Measurements from ENCODE around the gene CD8B.
A peak's percentile ranks its signal among the peaks of the same experiment; 100 is the strongest.

The CD8B gene

GRCh38 chr2:86815611-86816010, 46.1 kb downstream of the CD8B start:
- no peak for DNase-seq (ENCODE audit: low read depth)
- H3K4me3 ChIP-seq (ENCODE audit: low read depth, low read length): no peak overlapping the region
- TF ChIP-seq CTCF (IDR thresholded peaks at IDR 0.05; ENCODE audit: insufficient read depth, low read depth, low read length, missing control alignments): no peak

- H3K4me3 ChIP-seq (ENCODE audit: low read depth, low read length): no peak overlapping the region
- no peak for TF ChIP-seq CTCF (IDR thresholded peaks at IDR 0.05; ENCODE audit: insufficient read depth, low read depth, low read length, missing control alignments)
- DNase-seq (ENCODE audit: low read depth): no peak
These were observed 52.1 kb downstream of the CD8B start for GRCh38 chr2:86809481-86810121.

GRCh38 chr2:86808315-86809161, 53.1 kb downstream of the CD8B start:
- DNase-seq (ENCODE audit: low read depth): peak; percentile 90
- no peak overlapping the region; the same call in 1 of the 2 replicates for H3K4me3 ChIP-seq (ENCODE audit: low read depth, low read length)
- TF ChIP-seq CTCF (IDR thresholded peaks at IDR 0.05; ENCODE audit: insufficient read depth, low read depth, low read length, missing control alignments): peak; percentile 86

GRCh38 chr2:86807468-86808275, 54.0 kb downstream of the CD8B start:
- TF ChIP-seq CTCF (IDR thresholded peaks at IDR 0.05; ENCODE audit: insufficient read depth, low read depth, low read length, missing control alignments): no peak
- H3K4me3 ChIP-seq (ENCODE audit: low read depth, low read length): peak overlapping the region; percentile 26
- DNase-seq (ENCODE audit: low read depth): peak; percentile 32

- TF ChIP-seq CTCF (IDR thresholded peaks at IDR 0.05; ENCODE audit: insufficient read depth, low read depth, low read length, missing control alignments): no peak
- no peak for DNase-seq (ENCODE audit: low read depth)
These were observed 54.6 kb downstream of the CD8B start for GRCh38 chr2:86807133-86807467.

GRCh38 chr2:86806059-86806857, 55.4 kb downstream of the CD8B start:
- TF ChIP-seq CTCF (IDR thresholded peaks at IDR 0.05; ENCODE audit: insufficient read depth, low read depth, low read length, missing control alignments): no peak
- no peak overlapping the region for H3K4me3 ChIP-seq (ENCODE audit: low read depth, low read length)
- DNase-seq (ENCODE audit: low read depth): no peak

More at GRCh38 chr2:86807133-86807467, 54.6 kb downstream of the CD8B start:
- H3K4me3 ChIP-seq (ENCODE audit: low read depth, low read length): no peak overlapping the region; the same call in 1 of the 2 replicates

Data from GM12865 (cell line).